GM19351 (cell line): Measurements from ENCODE around the gene FUS.
"Not testable (repeated sequence)": the region's sequence is repeated elsewhere in the genome, so short reads cannot be mapped to it uniquely, and the experiment has no call there.

ENCODE experiments used
- ATAC-seq: cut with Tn5 transposase; IDR thresholded peaks from one replicate; pipeline ENCODE4 v1.9.1; 2021; ENCODE audit warnings: mild to moderate bottlenecking, moderate library complexity; ENCODE audit not compliant: unreplicated experiment

Gene FUS

GRCh38 chr16:31184888-31185287, 4.9 kb downstream of the FUS start:
- no peak for ATAC-seq

GRCh38 chr16:31185339-31185738, 5.4 kb downstream of the FUS start:
- ATAC-seq, result no peak

GRCh38 chr16:31186176-31186575, 6.2 kb downstream of the FUS start:
- no peak for ATAC-seq

- no peak for ATAC-seq
Observed at GRCh38 chr16:31186930-31187807, 7.2 kb downstream of the FUS start.

- ATAC-seq, result no peak
Observed at GRCh38 chr16:31187808-31188189, 7.9 kb downstream of the FUS start.

- no peak for ATAC-seq
Observed at GRCh38 chr16:31188450-31189411, 8.8 kb downstream of the FUS start.

GRCh38 chr16:31189412-31189778, 9.5 kb downstream of the FUS start:
- no peak for ATAC-seq

- no peak for ATAC-seq
Observed at GRCh38 chr16:31190061-31190460, 10.1 kb downstream of the FUS start.

- no peak for ATAC-seq
Observed at GRCh38 chr16:31190818-31191444, 11.0 kb downstream of the FUS start.

GRCh38 chr16:31191697-31192428, 11.9 kb downstream of the FUS start:
- no peak for ATAC-seq

GRCh38 chr16:31192856-31193642, 13.1 kb downstream of the FUS start:
- no peak for ATAC-seq

GRCh38 chr16:31193874-31194273, 13.9 kb downstream of the FUS start:
- no peak for ATAC-seq

- ATAC-seq, result no peak
Observed at GRCh38 chr16:31194898-31195297, 15.0 kb downstream of the FUS start.

GRCh38 chr16:31195861-31196260, 15.9 kb downstream of the FUS start:
- not testable (repeated sequence) for ATAC-seq

- ATAC-seq, result no peak
Observed at GRCh38 chr16:31196324-31197088, 16.6 kb downstream of the FUS start.

- no peak for ATAC-seq
Observed at GRCh38 chr16:31198207-31198882, 18.4 kb downstream of the FUS start.

- ATAC-seq, result no peak
Observed at GRCh38 chr16:31199430-31200041, 19.6 kb downstream of the FUS start.

GRCh38 chr16:31200111-31200510, 20.2 kb downstream of the FUS start:
- not testable (repeated sequence) for ATAC-seq
